Epithelial cell of proximal tubule (primary cell): ENCODE results near the gene MYO5B. TPM values are rescaled to one million over a fixed set of nuclear protein-coding genes. Genes with fewer than 3 reads are reported as not detected.

Experiments used
- DNase-seq: peaks from one replicate; pipeline ENCODE4 v3.0.0-alpha.2; 2011; ENCODE audit warnings: low read depth
- H3K4me3 ChIP-seq: 2 replicates; pipeline ENCODE4 v1.5.1; 2011; ENCODE audit warnings: low read depth, mild to moderate bottlenecking, low read length
- total RNA-seq: library from RNA; depleted of rRNA; stranded (reverse); fragments of >200 nt; gene quantifications from 2 replicates; pipeline ENCODE4 v1.2.3, GENCODE V29; 2015
- TF ChIP-seq, protein P1 (sequence below): conservative IDR thresholded peaks from 2 replicates; pipeline ENCODE4 v1.5.1; 2012; ENCODE audit warnings: low read depth, mild to moderate bottlenecking, low read length

MYO5B gene
- total RNA-seq, 1 donor from 2014 or later, result 48.4 TPM

DNA sequence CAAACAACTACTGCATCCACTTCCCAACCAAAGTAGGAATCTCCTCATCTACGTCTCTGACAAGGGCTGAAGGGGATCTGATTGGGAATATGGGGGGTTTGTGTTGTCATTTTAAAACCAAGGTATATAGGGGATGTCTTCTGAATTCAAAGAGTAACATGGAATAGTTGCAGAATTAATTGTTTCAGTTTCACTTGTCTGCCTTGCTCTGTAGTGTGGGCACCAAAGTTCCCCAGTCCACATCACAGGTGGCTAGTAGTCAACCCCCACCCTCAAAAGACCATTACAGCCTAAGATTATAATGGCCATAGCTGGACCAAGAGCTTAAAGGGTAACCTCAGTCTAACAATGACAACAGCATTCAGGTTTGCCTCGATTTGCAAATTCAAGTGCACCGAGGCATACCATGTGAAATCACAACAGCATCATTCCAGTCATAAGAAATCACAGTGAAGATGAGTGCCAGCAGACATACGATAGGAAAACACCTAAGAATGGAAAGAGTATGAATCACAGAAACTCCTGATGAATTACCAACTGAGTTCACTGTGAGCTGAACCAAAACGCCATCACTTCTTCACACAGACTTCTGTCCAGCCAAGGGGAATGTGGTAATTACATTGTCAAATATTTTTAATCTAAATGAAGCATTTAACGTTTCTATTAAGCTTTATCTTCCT lies 52.4 kb downstream of the MYO5B start:
- peak; percentile 94 for DNase-seq
- TF ChIP-seq, protein P1, sequence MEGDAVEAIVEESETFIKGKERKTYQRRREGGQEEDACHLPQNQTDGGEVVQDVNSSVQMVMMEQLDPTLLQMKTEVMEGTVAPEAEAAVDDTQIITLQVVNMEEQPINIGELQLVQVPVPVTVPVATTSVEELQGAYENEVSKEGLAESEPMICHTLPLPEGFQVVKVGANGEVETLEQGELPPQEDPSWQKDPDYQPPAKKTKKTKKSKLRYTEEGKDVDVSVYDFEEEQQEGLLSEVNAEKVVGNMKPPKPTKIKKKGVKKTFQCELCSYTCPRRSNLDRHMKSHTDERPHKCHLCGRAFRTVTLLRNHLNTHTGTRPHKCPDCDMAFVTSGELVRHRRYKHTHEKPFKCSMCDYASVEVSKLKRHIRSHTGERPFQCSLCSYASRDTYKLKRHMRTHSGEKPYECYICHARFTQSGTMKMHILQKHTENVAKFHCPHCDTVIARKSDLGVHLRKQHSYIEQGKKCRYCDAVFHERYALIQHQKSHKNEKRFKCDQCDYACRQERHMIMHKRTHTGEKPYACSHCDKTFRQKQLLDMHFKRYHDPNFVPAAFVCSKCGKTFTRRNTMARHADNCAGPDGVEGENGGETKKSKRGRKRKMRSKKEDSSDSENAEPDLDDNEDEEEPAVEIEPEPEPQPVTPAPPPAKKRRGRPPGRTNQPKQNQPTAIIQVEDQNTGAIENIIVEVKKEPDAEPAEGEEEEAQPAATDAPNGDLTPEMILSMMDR, result no peak

DNA sequence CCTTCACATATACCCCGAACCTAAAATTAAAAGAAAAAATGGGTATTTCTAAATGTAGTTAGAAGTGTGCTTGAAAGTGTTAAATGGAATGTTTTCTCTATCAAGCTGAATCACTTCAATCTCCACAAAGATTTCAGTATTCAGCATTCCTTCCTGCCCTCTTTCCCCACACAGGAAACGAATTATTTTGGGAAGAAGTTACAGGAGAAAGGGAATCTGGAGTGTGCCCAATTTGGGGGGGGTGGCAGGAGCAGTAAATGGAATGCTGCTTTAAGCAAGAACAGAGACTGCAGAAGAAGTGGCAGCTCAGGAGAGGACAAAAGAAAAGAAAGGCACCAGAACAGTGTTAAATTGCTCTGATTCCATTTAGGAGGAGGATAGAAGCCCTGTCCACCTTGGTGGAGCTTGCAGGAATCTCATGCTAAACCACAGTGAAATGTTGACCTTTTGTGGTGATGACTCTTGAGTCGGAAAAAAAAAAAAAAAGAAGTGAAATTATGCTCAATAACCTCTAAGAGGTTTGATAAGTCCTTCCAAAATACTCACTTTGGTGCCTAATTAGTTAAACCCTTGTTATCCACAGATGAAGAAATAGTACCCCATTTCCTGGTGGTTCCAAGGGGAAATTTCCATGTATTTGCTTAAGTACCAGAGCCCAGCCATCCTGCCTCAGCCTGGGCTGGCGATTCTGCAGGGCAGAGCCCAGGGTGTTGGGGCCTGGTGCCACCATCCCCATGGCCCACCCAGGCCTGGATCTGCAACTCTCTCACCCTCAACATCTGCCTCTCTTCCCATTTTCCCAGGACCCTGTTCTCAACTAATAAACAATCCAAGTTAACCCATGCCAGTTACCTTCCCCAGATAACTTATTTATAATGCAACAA lies 56.5 kb downstream of the MYO5B start:
- TF ChIP-seq, protein P1, result no peak
- no peak overlapping the region for H3K4me3 ChIP-seq
- no peak for DNase-seq

More for the DNA sequence above, 52.4 kb downstream of the MYO5B start:
- no peak overlapping the region for H3K4me3 ChIP-seq

DNA sequence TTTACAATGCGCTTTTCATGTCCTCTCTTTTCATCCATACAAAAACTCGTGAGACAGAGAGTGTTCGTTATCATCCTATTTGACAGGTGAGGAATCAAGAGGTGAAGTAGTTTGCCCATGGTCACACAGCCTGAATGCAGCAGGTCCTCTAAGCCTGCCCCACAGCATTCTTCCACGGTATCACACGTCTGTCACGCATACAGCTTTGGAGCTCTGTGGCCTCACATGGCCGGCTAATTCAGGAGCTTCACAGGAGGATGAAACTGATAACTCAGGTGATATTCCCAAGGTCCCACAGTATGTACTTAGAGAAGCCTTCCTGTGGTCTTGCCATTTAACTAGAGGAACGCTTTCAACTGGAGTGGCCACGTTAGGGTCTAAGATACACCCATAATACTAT lies 59.0 kb downstream of the MYO5B start:
- TF ChIP-seq, protein P1, result no peak
- H3K4me3 ChIP-seq, result no peak overlapping the region
- DNase-seq, result no peak

DNA sequence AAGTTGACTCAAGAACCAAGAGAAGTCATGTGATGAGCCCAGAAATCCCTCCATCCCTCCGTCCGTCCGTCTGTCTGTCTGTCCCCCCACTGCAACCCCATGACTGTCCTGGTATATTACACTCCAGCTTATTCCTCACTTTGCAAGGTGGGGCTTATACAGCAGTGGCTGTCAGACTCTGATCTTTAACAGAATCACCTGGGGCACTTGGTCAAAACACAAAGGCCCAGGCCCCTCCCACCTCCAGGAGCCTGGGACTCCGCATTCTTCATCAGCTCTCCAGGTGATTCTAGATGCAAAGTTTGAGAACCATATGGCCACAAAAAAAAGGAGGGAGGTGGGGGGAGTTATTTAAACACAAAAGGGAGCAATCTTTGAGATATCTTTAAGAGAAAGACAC lies 61.4 kb downstream of the MYO5B start:
- TF ChIP-seq, protein P1, result no peak
- no peak overlapping the region for H3K4me3 ChIP-seq
- DNase-seq, result no peak

DNA sequence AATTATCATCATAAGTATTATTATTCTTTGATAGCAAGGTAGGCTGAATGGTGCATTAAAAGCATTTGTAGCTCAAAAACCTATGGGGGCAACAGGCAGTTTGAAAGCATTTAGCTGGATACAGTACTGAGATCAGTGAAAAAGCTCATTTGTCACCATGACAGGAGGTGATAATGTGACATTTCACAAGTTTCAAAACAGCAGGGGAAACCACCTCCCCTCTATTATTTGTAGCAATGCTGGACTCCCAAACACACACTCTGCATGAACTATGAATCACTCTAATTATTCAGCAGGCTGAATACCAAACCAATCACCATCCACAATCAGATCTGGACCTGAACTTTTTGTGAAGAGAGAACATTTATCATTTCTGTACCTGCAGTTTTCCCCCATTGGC lies 63.4 kb downstream of the MYO5B start:
- no peak overlapping the region for H3K4me3 ChIP-seq
- no peak for DNase-seq
- TF ChIP-seq, protein P1, result no peak

DNA sequence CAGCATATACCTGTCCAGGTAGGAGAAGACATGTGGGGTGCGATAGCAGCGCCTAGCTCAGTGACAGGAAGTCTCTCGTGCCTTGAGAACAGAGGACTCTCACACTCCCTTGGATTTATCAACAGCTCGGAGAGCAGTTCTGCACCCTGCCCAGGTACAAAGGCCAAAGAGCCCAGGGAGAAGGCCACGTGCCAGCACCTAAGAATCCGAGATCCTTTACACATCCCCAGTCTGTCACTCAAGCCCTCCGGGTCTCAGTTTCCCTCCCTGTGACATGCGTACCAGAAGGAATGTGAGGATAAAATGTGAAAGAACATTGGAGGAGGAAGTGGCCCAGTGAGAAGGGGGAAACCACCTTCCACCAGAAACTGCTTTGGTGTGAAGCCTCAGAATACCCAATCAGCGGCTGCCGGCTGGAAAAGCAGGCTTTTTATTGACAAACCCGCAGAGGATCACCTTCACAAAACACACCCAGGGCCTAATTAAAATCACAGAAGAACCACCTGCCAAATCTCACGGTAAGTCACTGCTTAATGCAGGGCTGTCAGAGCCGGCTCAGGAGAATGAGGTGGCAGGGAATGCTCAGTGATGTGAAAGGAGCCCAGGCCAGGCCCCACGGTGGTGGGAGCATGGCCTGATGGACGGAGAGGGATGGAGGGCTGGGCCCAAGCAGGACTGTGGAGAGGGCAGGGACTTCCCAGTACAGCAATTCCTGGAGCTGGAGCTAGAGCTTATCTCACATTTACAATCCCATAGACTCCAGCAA lies 66.3 kb downstream of the MYO5B start:
- TF ChIP-seq, protein P1, result no peak
- no peak for DNase-seq
- H3K4me3 ChIP-seq, result no peak overlapping the region
